Measurements from ENCODE around the gene MACROD2. TPM values are rescaled to one million over a fixed set of nuclear protein-coding genes. Genes with fewer than 3 reads are reported as not detected.

The MACROD2 gene
- total RNA-seq, 1 experiment from 2014 or later = 3.1 TPM

GRCh38 chr20:15288106-15288505, 1292.8 kb downstream of the MACROD2 start:
- no peaks in the 10 kb centered on the region for H3K36me3 Mint-ChIP-seq (ENCODE audit: insufficient read depth, unreplicated experiment)
- CTCF ChIA-PET = no interaction called here
- no peak for DNase-seq (ENCODE audit: unreplicated experiment)

DNA sequence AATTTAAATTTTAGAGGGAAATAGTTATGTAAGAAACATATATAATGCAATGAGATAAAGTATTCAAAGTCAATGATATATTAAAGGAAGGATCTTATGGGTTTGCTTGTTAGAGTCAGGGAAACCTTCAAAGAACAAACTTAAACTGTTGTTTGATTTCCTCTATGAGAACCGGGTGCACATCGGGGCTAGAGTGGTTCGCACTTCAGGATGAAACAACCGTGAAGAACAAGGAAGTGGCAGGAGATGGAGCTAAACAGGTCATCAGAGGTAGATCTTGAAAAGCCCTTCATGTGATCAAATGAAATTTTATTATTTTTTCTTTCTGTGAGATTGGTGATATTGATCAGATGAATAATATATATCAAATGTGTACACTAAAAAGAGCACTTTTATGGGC, 1294.0 kb downstream of the MACROD2 start:
- intact Hi-C loops (cut with micrococcal nuclease) = no loop called here
- no TSS peak for BruUV-seq (replicated peaks)
- Mint-ChIP-seq H3K36me3 (ENCODE audit: insufficient read depth, unreplicated experiment) (no peaks in the 10 kb centered on the region), H3K4me3 (ENCODE audit: unreplicated experiment) (no peak overlapping the region), H3K4me1 (ENCODE audit: insufficient read depth, unreplicated experiment) (no peaks in the 10 kb centered on the region), H3K27me3 (ENCODE audit: insufficient read depth, unreplicated experiment) (no peaks in the 10 kb centered on the region), H3K9me3 (ENCODE audit: unreplicated experiment) (peaks cover under 1% of the 10 kb centered on the region), H3K27ac (ENCODE audit: low read depth, unreplicated experiment) (no peak overlapping the region)
- ChIA-PET CTCF (no interaction called here), POLR2A (no interaction called here)
- TF ChIP-seq CTCF (IDR thresholded peaks at IDR 0.05; ENCODE audit: unreplicated experiment) = no peak
- DNase-seq (ENCODE audit: unreplicated experiment) = no peak

More at GRCh38 chr20:15288106-15288505, 1292.8 kb downstream of the MACROD2 start:
- Mint-ChIP-seq H3K4me3 (ENCODE audit: unreplicated experiment) (no peak overlapping the region), H3K27ac (ENCODE audit: low read depth, unreplicated experiment) (no peak overlapping the region), H3K27me3 (ENCODE audit: insufficient read depth, unreplicated experiment) (no peaks in the 10 kb centered on the region), H3K4me1 (ENCODE audit: insufficient read depth, unreplicated experiment) (no peaks in the 10 kb centered on the region), H3K9me3 (ENCODE audit: unreplicated experiment) (no peaks in the 10 kb centered on the region)
- intact Hi-C loops (cut with micrococcal nuclease) = no loop called here
- no TSS peak for BruUV-seq (replicated peaks)
- TF ChIP-seq CTCF (IDR thresholded peaks at IDR 0.05; ENCODE audit: unreplicated experiment) = no peak
- POLR2A ChIA-PET = no interaction called here

- DNase-seq (ENCODE audit: unreplicated experiment) = no peak
- Mint-ChIP-seq H3K4me3 (ENCODE audit: unreplicated experiment) (no peak overlapping the region), H3K36me3 (ENCODE audit: insufficient read depth, unreplicated experiment) (no peaks in the 10 kb centered on the region), H3K27me3 (ENCODE audit: insufficient read depth, unreplicated experiment) (no peaks in the 10 kb centered on the region), H3K27ac (ENCODE audit: low read depth, unreplicated experiment) (no peak overlapping the region), H3K9me3 (ENCODE audit: unreplicated experiment) (peaks cover 7% of the 10 kb centered on the region), H3K4me1 (ENCODE audit: insufficient read depth, unreplicated experiment) (no peaks in the 10 kb centered on the region)
- ChIA-PET CTCF (interaction anchor here (0.7 to 1.1 kb wide), 5 partner anchors 17 to 1224 kb away, joined by 3 to 4 read pairs (median 3); no protein-coding TSS in a partner anchor), POLR2A (interaction anchor here (0.6 kb wide), 1 partner anchor 635 kb away, joined by 3 read pairs; no protein-coding TSS in a partner anchor)
- TF ChIP-seq CTCF (IDR thresholded peaks at IDR 0.05; ENCODE audit: unreplicated experiment) = no peak
- intact Hi-C loops (cut with micrococcal nuclease) = no loop called here
- no TSS peak for BruUV-seq (replicated peaks)
Observed at GRCh38 chr20:15292405-15292804, 1297.1 kb downstream of the MACROD2 start.

- intact Hi-C loops (cut with micrococcal nuclease) = no loop called here
- Mint-ChIP-seq H3K9me3 (ENCODE audit: unreplicated experiment) (peaks cover 7% of the 10 kb centered on the region), H3K4me3 (ENCODE audit: unreplicated experiment) (no peak overlapping the region), H3K27ac (ENCODE audit: low read depth, unreplicated experiment) (no peak overlapping the region), H3K36me3 (ENCODE audit: insufficient read depth, unreplicated experiment) (no peaks in the 10 kb centered on the region), H3K4me1 (ENCODE audit: insufficient read depth, unreplicated experiment) (no peaks in the 10 kb centered on the region), H3K27me3 (ENCODE audit: insufficient read depth, unreplicated experiment) (no peaks in the 10 kb centered on the region)
- CTCF ChIA-PET = interaction anchor here (0.8 to 0.9 kb wide), 2 partner anchors 73 to 921 kb away, joined by 3 read pairs; no protein-coding TSS in a partner anchor
- BruUV-seq (replicated peaks) = no TSS peak
- no peak for TF ChIP-seq CTCF (IDR thresholded peaks at IDR 0.05; ENCODE audit: unreplicated experiment)
- no peak for DNase-seq (ENCODE audit: unreplicated experiment)
- POLR2A ChIA-PET = no interaction called here
Observed at GRCh38 chr20:15296422-15296821, 1301.1 kb downstream of the MACROD2 start.

All from MCF 10A (cell line).